ENCODE results near the gene DOCK11. TPM values are rescaled to one million over a fixed set of nuclear protein-coding genes. Genes with fewer than 3 reads are reported as not detected.

DOCK11 gene
- total RNA-seq, 1 experiment from 2014 or later, result 2.7 TPM

GRCh38 chrX:118513120-118513898 lies 17.7 kb downstream of the DOCK11 start:
- no peak for DNase-seq
- no peaks in the 10 kb centered on the region for H3K36me3 Mint-ChIP-seq (ENCODE audit: insufficient read depth, unreplicated experiment)
- CTCF ChIA-PET, result no interaction called here

GRCh38 chrX:118519411-118520215 lies 24.0 kb downstream of the DOCK11 start:
- H3K4me3 Mint-ChIP-seq (ENCODE audit: unreplicated experiment), result no peak overlapping the region
- H3K9me3 Mint-ChIP-seq (ENCODE audit: unreplicated experiment), result no peaks in the 10 kb centered on the region
- TF ChIP-seq CTCF (IDR thresholded peaks at IDR 0.05; ENCODE audit: insufficient read depth in 1 of 2, low read depth in 1 of 2, low read length in 1 of 2, severe bottlenecking in 1 of 2, unreplicated experiment in 1 of 2), result no peak
- POLR2A ChIA-PET, result no interaction called here
- DNase-seq, result no peak
- Histone ChIP-seq H3K4me3 (ENCODE audit: low read depth, low read length) (no peak overlapping the region), H3K9me3 (no peaks in the 10 kb centered on the region), H3K36me3 (ENCODE audit: control insufficient read depth, insufficient read depth, low read length) (no peaks in the 10 kb centered on the region), H3K4me1 (no peaks in the 10 kb centered on the region), H3K27me3 (replicated peaks; ENCODE audit: control insufficient read depth, insufficient read depth, low read length) (no peaks in the 10 kb centered on the region)
- BruUV-seq (replicated peaks), result no TSS peak
- no peaks in the 10 kb centered on the region for H3K4me1 Mint-ChIP-seq (ENCODE audit: low read depth, unreplicated experiment)
- CTCF ChIA-PET, result no interaction called here
- intact Hi-C loops (cut with micrococcal nuclease; ENCODE audit: unreplicated experiment), result no loop called here
- H3K27ac Mint-ChIP-seq (ENCODE audit: unreplicated experiment), result no peak overlapping the region
- no peaks in the 10 kb centered on the region for H3K27me3 Mint-ChIP-seq (ENCODE audit: insufficient read depth, unreplicated experiment)
- no peaks in the 10 kb centered on the region for H3K36me3 Mint-ChIP-seq (ENCODE audit: insufficient read depth, unreplicated experiment)

More at GRCh38 chrX:118513120-118513898, 17.7 kb downstream of the DOCK11 start:
- no peak overlapping the region for H3K4me3 ChIP-seq (ENCODE audit: low read depth, low read length)
- Mint-ChIP-seq H3K4me3 (ENCODE audit: unreplicated experiment) (no peak overlapping the region), H3K9me3 (ENCODE audit: unreplicated experiment) (no peaks in the 10 kb centered on the region), H3K27ac (ENCODE audit: unreplicated experiment) (no peak overlapping the region), H3K27me3 (ENCODE audit: insufficient read depth, unreplicated experiment) (no peaks in the 10 kb centered on the region), H3K4me1 (ENCODE audit: low read depth, unreplicated experiment) (no peaks in the 10 kb centered on the region)
- no peaks in the 10 kb centered on the region for H3K4me1 ChIP-seq
- no peaks in the 10 kb centered on the region for H3K9me3 ChIP-seq
- H3K27me3 ChIP-seq (replicated peaks; ENCODE audit: control insufficient read depth, insufficient read depth, low read length), result no peaks in the 10 kb centered on the region
- TF ChIP-seq CTCF (IDR thresholded peaks at IDR 0.05; ENCODE audit: insufficient read depth in 1 of 2, low read depth in 1 of 2, low read length in 1 of 2, severe bottlenecking in 1 of 2, unreplicated experiment in 1 of 2), result no peak
- H3K36me3 ChIP-seq (ENCODE audit: control insufficient read depth, insufficient read depth, low read length), result no peaks in the 10 kb centered on the region
- no TSS peak for BruUV-seq (replicated peaks)
- POLR2A ChIA-PET, result no interaction called here
- intact Hi-C loops (cut with micrococcal nuclease; ENCODE audit: unreplicated experiment), result no loop called here

GRCh38 chrX:118520216-118521206 lies 24.9 kb downstream of the DOCK11 start:
- Mint-ChIP-seq H3K27me3 (ENCODE audit: insufficient read depth, unreplicated experiment) (no peaks in the 10 kb centered on the region), H3K4me1 (ENCODE audit: low read depth, unreplicated experiment) (no peaks in the 10 kb centered on the region), H3K9me3 (ENCODE audit: unreplicated experiment) (no peaks in the 10 kb centered on the region), H3K36me3 (ENCODE audit: insufficient read depth, unreplicated experiment) (no peaks in the 10 kb centered on the region), H3K4me3 (ENCODE audit: unreplicated experiment) (no peak overlapping the region), H3K27ac (ENCODE audit: unreplicated experiment) (no peak overlapping the region)
- ChIA-PET POLR2A (no interaction called here), CTCF (no interaction called here)
- no TSS peak for BruUV-seq (replicated peaks)
- no peak for TF ChIP-seq CTCF (IDR thresholded peaks at IDR 0.05; ENCODE audit: insufficient read depth in 1 of 2, low read depth in 1 of 2, low read length in 1 of 2, severe bottlenecking in 1 of 2, unreplicated experiment in 1 of 2)
- Histone ChIP-seq H3K4me1 (no peaks in the 10 kb centered on the region), H3K4me3 (ENCODE audit: low read depth, low read length) (no peak overlapping the region), H3K27me3 (replicated peaks; ENCODE audit: control insufficient read depth, insufficient read depth, low read length) (no peaks in the 10 kb centered on the region), H3K9me3 (no peaks in the 10 kb centered on the region), H3K36me3 (ENCODE audit: control insufficient read depth, insufficient read depth, low read length) (no peaks in the 10 kb centered on the region)
- no peak for DNase-seq
- intact Hi-C loops (cut with micrococcal nuclease; ENCODE audit: unreplicated experiment), result no loop called here
